Liver (tissue), 9 donors: Measurements from ENCODE around the gene DAAM1. TPM values are rescaled to one million over a fixed set of nuclear protein-coding genes. Genes with fewer than 3 reads are reported as not detected.

Source experiments
- DNase-seq: peaks from one replicate; pipeline ENCODE4 v3.0.0-alpha.2; 2017; ENCODE audit warnings: low spot score
- H3K27ac ChIP-seq, 2 donors: one replicate each; pipeline ENCODE4 v1.7.0; 2013; ENCODE audit warnings: inconsistent platforms in 2 of 2, low read length in 2 of 2, control low read depth in 1 of 2, low read depth in 1 of 2, mild to moderate bottlenecking in 1 of 2
- H3K27me3 ChIP-seq, 4 donors: one replicate each; pipeline versions ENCODE4 v1.6.1 to v1.7.0; 2013; ENCODE audit warnings: low read length in 3 of 4, inconsistent platforms in 1 of 4, mild to moderate bottlenecking in 1 of 4, moderate library complexity in 1 of 4; ENCODE audit not compliant: control insufficient read depth in 4 of 4, insufficient read depth in 4 of 4
- H3K36me3 ChIP-seq, 4 donors: one replicate each; pipeline versions ENCODE4 v1.6.1 to v1.7.0; 2013; ENCODE audit warnings: low read length in 3 of 4, mild to moderate bottlenecking in 3 of 4, low read depth in 1 of 4, moderate library complexity in 1 of 4; ENCODE audit not compliant: control insufficient read depth in 4 of 4, insufficient read depth in 3 of 4
- H3K4me1 ChIP-seq, 4 donors: one replicate each; pipeline versions ENCODE4 v1.6.1 to v1.7.0; 2013; ENCODE audit warnings: low read length in 3 of 4, mild to moderate bottlenecking in 3 of 4, moderate library complexity in 1 of 4; ENCODE audit not compliant: control insufficient read depth in 4 of 4, insufficient read depth in 4 of 4
- H3K4me3 ChIP-seq, 3 donors: one replicate each; pipeline versions ENCODE4 v1.6.1 to v1.7.0; 2013; ENCODE audit warnings: low read length in 3 of 3, control low read depth in 1 of 3, low read depth in 1 of 3, mild to moderate bottlenecking in 1 of 3
- H3K9ac ChIP-seq, 2 donors: one replicate each; pipeline ENCODE4 v1.7.0; 2013; ENCODE audit warnings: low read length in 2 of 2, mild to moderate bottlenecking in 2 of 2, moderate library complexity in 2 of 2, control low read depth in 1 of 2, low read depth in 1 of 2
- H3K9me3 ChIP-seq, 4 donors: one replicate each; pipeline versions ENCODE4 v1.6.1 to v1.7.0; 2013; ENCODE audit warnings: low read length in 3 of 4; ENCODE audit not compliant: control insufficient read depth in 4 of 4
- EGR1 ChIP-seq, 2 donors: IDR thresholded peaks; 2 replicates each; pipeline ENCODE4 v1.6.1; 2016 to 2018; ENCODE audit warnings: antibody characterized with exemption in 2 of 2, low read depth in 2 of 2
- FOXA1 ChIP-seq: IDR thresholded peaks from 2 replicates; pipeline ENCODE4 v1.6.1; 2016; ENCODE audit warnings: antibody characterized with exemption
- FOXA2 ChIP-seq: IDR thresholded peaks from 2 replicates; pipeline ENCODE4 v1.6.1; 2016; ENCODE audit warnings: antibody characterized with exemption
- GABPA ChIP-seq, 2 donors: IDR thresholded peaks in 1 of 2; conservative IDR thresholded peaks in 1 of 2; 2 replicates each; pipeline ENCODE4 v1.6.1; 2016; ENCODE audit warnings: antibody characterized with exemption in 2 of 2, mild to moderate bottlenecking in 1 of 2, moderate library complexity in 1 of 2
- HNF4A ChIP-seq, 2 donors: conservative IDR thresholded peaks; 2 replicates each; pipeline ENCODE4 v1.6.1; 2016; ENCODE audit warnings: antibody characterized with exemption in 2 of 2, mild to moderate bottlenecking in 2 of 2
- HNF4G ChIP-seq: IDR thresholded peaks from 2 replicates; pipeline ENCODE4 v1.6.1; 2016; ENCODE audit warnings: antibody characterized with exemption
- JUND ChIP-seq, 2 donors: IDR thresholded peaks; 2 replicates each; pipeline ENCODE4 v1.6.1; 2016; ENCODE audit warnings: antibody characterized with exemption in 2 of 2
- NR2F2 ChIP-seq: IDR thresholded peaks from 2 replicates; pipeline ENCODE4 v1.6.1; 2016; ENCODE audit warnings: antibody characterized with exemption
- RAD21 ChIP-seq, 2 donors: IDR thresholded peaks; 2 replicates each; pipeline ENCODE4 v1.6.1; 2016; ENCODE audit warnings: antibody characterized with exemption in 2 of 2, mild to moderate bottlenecking in 2 of 2
- RXRA ChIP-seq, 2 donors: IDR thresholded peaks; 2 replicates each; pipeline ENCODE4 v1.6.1; 2017 to 2018; ENCODE audit warnings: antibody characterized with exemption in 2 of 2, mild to moderate bottlenecking in 1 of 2
- SP1 ChIP-seq: IDR thresholded peaks from 2 replicates; pipeline ENCODE4 v1.6.1; 2018; ENCODE audit warnings: antibody characterized with exemption, mild to moderate bottlenecking
- TAF1 ChIP-seq: conservative IDR thresholded peaks from 2 replicates; pipeline ENCODE4 v1.6.1; 2016; ENCODE audit warnings: antibody characterized with exemption, mild to moderate bottlenecking
- YY1 ChIP-seq: IDR thresholded peaks from 2 replicates; pipeline ENCODE4 v1.6.1; 2016; ENCODE audit warnings: antibody characterized with exemption, mild to moderate bottlenecking
- WGBS: extraction: QIAGEN DNeasy Blood & Tissue Kit; methylation state at CpG from one replicate; pipeline ENCODE4 v1.1.7; 2013; 5-methylcytosine and 5-hydroxymethylcytosine counted together
- polyA plus RNA-seq, 2 donors: library from polyadenylated mRNA; stranded (reverse) in 1 of 2; unstranded in 1 of 2; fragments of 200-250 nt in 1 of 2; fragments of >200 nt in 1 of 2; fragmentation: Nextera tagmentation in 1 of 2; extraction: Ambion mirVana in 1 of 2; gene quantifications; one replicate each; pipeline versions ENCODE4 v1.2.1 to v1.2.3, GENCODE V29; 2013 to 2015
- total RNA-seq, 2 donors: library from RNA; depleted of rRNA; stranded (reverse); fragments of >200 nt; gene quantifications; one replicate each; pipeline ENCODE4 v1.2.3, GENCODE V29; 2014
- TF ChIP-seq, protein P1 (sequence below): IDR thresholded peaks from 2 replicates; pipeline ENCODE4 v1.6.1; 2016; ENCODE audit warnings: antibody characterized with exemption
- TF ChIP-seq, protein P2 (sequence below): IDR thresholded peaks from 2 replicates; pipeline ENCODE4 v1.6.1; 2016; ENCODE audit warnings: antibody characterized with exemption, mild to moderate bottlenecking
- TF ChIP-seq, protein P3 (sequence below): fragments of 150-350 bp; IDR thresholded peaks from 2 replicates; pipeline ENCODE4 v1.5.1; 2017; ENCODE audit warnings: improper control_type of control experiment, low read depth, low read length; ENCODE audit not compliant: missing input control
- TF ChIP-seq, protein P4 (sequence below): IDR thresholded peaks from 2 replicates; pipeline ENCODE4 v1.6.1; 2016; ENCODE audit warnings: antibody characterized with exemption
- TF ChIP-seq, protein P5 (sequence below): IDR thresholded peaks from 2 replicates; pipeline ENCODE4 v1.6.1; 2016; ENCODE audit warnings: antibody characterized with exemption
- donor health status: healthy.
- donor health status: healthy.
- donor health status: healthy.
- donor health status: healthy.
- donor health status: healthy.

Gene DAAM1
- total and polyA plus RNA-seq, 4 donors: 9.5 to 28.4 (median 18.5) TPM

DNA sequence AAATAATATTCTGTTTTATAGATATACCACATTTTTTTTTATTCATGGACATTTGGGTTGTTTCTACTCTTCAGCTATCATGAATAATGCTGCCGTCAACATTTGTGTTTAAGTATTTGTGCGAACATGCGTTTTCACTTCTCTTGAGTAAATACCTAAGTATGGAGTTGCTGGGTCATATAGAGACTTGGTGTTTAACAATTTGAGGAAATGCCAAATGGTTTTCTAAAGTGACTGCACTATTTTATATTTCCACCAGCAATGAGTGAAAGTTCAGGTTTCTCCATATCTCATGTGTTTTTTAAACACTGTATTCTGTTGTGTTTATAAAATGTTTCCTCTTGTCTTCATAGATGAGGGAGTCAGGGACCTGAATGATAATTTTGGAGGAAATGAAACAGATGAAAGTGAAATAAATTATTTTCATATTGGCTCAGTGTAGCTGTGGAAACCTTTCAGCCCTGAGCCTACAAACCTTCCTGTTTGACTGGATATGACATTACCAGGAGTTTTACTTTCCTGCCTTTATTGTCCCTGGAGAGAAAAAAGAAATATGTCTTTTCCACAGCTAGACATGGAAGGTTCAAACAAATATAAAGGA, 26.3 kb downstream of the DAAM1 start:
- Histone ChIP-seq H3K9me3 (no peaks in the 10 kb centered on the region), H3K4me1 (peaks cover 15 to 44% (median 34%) of the 10 kb centered on the region in 4 donors), H3K27ac (peak overlapping the region in 1 of 2 donors; percentile 47), H3K36me3 (no peaks in the 10 kb centered on the region), H3K27me3 (no peaks in the 10 kb centered on the region), H3K9ac (no peak overlapping the region), H3K4me3 (no peak overlapping the region)
- TF ChIP-seq JUND (IDR thresholded peaks at IDR 0.05) (no peak), HNF4A (conservative IDR thresholded peaks at IDR 0.05) (no peak), HNF4G (no peak), RAD21 (IDR thresholded peaks at IDR 0.05) (no peak), FOXA1 (no peak), FOXA2 (no peak), SP1 (no peak), RXRA (IDR thresholded peaks at IDR 0.05) (no peak), TAF1 (no peak), YY1 (no peak)
- TF ChIP-seq, protein P1, sequence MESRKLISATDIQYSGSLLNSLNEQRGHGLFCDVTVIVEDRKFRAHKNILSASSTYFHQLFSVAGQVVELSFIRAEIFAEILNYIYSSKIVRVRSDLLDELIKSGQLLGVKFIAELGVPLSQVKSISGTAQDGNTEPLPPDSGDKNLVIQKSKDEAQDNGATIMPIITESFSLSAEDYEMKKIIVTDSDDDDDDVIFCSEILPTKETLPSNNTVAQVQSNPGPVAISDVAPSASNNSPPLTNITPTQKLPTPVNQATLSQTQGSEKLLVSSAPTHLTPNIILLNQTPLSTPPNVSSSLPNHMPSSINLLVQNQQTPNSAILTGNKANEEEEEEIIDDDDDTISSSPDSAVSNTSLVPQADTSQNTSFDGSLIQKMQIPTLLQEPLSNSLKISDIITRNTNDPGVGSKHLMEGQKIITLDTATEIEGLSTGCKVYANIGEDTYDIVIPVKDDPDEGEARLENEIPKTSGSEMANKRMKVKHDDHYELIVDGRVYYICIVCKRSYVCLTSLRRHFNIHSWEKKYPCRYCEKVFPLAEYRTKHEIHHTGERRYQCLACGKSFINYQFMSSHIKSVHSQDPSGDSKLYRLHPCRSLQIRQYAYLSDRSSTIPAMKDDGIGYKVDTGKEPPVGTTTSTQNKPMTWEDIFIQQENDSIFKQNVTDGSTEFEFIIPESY: no peak
- TF ChIP-seq, protein P2, sequence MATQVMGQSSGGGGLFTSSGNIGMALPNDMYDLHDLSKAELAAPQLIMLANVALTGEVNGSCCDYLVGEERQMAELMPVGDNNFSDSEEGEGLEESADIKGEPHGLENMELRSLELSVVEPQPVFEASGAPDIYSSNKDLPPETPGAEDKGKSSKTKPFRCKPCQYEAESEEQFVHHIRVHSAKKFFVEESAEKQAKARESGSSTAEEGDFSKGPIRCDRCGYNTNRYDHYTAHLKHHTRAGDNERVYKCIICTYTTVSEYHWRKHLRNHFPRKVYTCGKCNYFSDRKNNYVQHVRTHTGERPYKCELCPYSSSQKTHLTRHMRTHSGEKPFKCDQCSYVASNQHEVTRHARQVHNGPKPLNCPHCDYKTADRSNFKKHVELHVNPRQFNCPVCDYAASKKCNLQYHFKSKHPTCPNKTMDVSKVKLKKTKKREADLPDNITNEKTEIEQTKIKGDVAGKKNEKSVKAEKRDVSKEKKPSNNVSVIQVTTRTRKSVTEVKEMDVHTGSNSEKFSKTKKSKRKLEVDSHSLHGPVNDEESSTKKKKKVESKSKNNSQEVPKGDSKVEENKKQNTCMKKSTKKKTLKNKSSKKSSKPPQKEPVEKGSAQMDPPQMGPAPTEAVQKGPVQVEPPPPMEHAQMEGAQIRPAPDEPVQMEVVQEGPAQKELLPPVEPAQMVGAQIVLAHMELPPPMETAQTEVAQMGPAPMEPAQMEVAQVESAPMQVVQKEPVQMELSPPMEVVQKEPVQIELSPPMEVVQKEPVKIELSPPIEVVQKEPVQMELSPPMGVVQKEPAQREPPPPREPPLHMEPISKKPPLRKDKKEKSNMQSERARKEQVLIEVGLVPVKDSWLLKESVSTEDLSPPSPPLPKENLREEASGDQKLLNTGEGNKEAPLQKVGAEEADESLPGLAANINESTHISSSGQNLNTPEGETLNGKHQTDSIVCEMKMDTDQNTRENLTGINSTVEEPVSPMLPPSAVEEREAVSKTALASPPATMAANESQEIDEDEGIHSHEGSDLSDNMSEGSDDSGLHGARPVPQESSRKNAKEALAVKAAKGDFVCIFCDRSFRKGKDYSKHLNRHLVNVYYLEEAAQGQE: no peak
- TF ChIP-seq, protein P3, sequence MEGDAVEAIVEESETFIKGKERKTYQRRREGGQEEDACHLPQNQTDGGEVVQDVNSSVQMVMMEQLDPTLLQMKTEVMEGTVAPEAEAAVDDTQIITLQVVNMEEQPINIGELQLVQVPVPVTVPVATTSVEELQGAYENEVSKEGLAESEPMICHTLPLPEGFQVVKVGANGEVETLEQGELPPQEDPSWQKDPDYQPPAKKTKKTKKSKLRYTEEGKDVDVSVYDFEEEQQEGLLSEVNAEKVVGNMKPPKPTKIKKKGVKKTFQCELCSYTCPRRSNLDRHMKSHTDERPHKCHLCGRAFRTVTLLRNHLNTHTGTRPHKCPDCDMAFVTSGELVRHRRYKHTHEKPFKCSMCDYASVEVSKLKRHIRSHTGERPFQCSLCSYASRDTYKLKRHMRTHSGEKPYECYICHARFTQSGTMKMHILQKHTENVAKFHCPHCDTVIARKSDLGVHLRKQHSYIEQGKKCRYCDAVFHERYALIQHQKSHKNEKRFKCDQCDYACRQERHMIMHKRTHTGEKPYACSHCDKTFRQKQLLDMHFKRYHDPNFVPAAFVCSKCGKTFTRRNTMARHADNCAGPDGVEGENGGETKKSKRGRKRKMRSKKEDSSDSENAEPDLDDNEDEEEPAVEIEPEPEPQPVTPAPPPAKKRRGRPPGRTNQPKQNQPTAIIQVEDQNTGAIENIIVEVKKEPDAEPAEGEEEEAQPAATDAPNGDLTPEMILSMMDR: no peak
- TF ChIP-seq, protein P4, sequence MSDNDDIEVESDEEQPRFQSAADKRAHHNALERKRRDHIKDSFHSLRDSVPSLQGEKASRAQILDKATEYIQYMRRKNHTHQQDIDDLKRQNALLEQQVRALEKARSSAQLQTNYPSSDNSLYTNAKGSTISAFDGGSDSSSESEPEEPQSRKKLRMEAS: no peak
- TF ChIP-seq, protein P5, sequence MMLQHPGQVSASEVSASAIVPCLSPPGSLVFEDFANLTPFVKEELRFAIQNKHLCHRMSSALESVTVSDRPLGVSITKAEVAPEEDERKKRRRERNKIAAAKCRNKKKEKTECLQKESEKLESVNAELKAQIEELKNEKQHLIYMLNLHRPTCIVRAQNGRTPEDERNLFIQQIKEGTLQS: no peak
- no peak for DNase-seq
- 89% methylated on average over 3 of the region's 3 CpGs for WGBS

DNA sequence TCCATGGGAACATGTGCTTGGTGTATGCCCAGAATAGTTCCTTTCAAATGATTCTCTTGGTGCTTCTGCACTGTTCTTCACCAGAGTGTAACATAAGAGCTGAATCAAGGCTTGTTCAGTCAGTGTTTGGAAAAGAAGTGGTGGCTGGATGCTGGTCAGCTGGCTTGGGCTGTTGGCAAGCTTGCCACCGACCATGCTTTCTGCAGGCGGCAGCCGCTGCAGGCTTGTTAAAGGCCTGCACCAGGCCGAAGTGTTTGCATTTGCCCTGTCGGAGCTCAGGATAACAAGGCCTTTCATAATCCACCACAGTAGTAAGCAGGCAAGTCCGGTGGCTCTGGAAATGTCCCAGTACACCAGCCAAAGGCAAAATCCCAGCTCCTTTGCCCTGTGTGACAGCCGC, 26.9 kb downstream of the DAAM1 start:
- H3K4me1 ChIP-seq: peaks cover 12 to 45% (median 34%) of the 10 kb centered on the region in 4 donors
- WGBS: 17% methylated on average over 7 of the region's 7 CpGs
- no peak overlapping the region for H3K4me3 ChIP-seq
- H3K9ac ChIP-seq: no peak overlapping the region
- no peaks in the 10 kb centered on the region for H3K36me3 ChIP-seq
- peak overlapping the region; percentile 45 to 47 for H3K27ac ChIP-seq
- H3K27me3 ChIP-seq: no peaks in the 10 kb centered on the region
- no peaks in the 10 kb centered on the region for H3K9me3 ChIP-seq
- no peak for DNase-seq
- TF ChIP-seq, protein P5: peak; percentile 62
- peak; percentile 72 for TF ChIP-seq SP1
- no peak for TF ChIP-seq NR2F2
- TF ChIP-seq HNF4G: no peak
- TF ChIP-seq, protein P4: peak; percentile 99
- TF ChIP-seq GABPA (IDR thresholded peaks at IDR 0.05 in 1 of 2, conservative IDR thresholded peaks at IDR 0.05 in 1 of 2): peak in 1 of 2 donors; percentile 56
- TF ChIP-seq FOXA1: peak; percentile 74
- peak; percentile 75 for TF ChIP-seq TAF1
- TF ChIP-seq, protein P2: peak; percentile 75
- peak; percentile 63 to 75 for TF ChIP-seq HNF4A (conservative IDR thresholded peaks at IDR 0.05)
- TF ChIP-seq RAD21 (IDR thresholded peaks at IDR 0.05): peak; percentile 63 to 71
- TF ChIP-seq JUND (IDR thresholded peaks at IDR 0.05): peak; percentile 52 to 56
- peak; percentile 57 for TF ChIP-seq FOXA2
- peak in 1 of 2 donors; percentile 53 for TF ChIP-seq EGR1 (IDR thresholded peaks at IDR 0.05; ENCODE audit: low read depth in 2 of 2)
- TF ChIP-seq YY1: peak; percentile 88
